ENCODE measurements around the gene AIG1.
"Not testable (repeated sequence)": the region's sequence is repeated elsewhere in the genome, so short reads cannot be mapped to it uniquely, and the experiment has no call there.

The AIG1 gene, protein sequence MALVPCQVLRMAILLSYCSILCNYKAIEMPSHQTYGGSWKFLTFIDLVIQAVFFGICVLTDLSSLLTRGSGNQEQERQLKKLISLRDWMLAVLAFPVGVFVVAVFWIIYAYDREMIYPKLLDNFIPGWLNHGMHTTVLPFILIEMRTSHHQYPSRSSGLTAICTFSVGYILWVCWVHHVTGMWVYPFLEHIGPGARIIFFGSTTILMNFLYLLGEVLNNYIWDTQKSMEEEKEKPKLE

DNA sequence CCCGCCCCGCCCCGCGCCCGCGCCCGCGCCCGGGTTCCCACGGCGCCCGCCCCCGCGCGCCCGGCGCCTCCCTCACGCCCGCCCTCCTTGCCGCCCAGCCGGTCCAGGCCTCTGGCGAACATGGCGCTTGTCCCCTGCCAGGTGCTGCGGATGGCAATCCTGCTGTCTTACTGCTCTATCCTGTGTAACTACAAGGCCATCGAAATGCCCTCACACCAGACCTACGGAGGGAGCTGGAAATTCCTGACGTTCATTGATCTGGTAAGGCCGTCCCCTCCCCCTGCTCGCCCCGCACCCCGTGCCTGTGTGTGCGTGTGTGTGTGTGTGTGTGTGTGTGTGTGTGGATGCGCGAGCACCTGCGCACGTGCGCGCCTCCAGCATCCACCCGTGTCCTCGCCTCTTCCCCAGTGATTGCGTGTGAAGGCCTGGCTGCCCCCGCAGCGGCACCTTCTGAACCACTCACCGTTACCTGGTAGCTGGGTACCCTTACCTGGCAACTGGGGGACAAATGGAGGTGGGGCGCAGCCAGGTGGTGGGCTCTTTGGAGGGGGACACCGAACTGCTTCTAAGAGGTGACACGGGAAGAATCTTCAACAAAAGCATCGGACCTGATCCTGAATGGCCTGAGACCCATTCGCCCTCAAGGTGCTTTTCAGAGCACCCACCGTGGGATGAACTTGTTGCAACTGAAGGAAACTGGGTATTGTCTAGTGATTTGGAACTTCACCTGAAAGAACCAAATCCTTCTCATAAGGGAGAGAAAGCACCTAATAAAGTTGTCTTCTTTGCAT lies at the start of gene AIG1:
TSS of gene AIG1 (plus strand) at position 84 of the 791 bp plus-strand sequence. CDS start at position 121, 37 bp downstream.
- DNase-seq (ENCODE audit: low read depth in 2 of 2), result peak in 1 of 2 donors; percentile 38

DNA sequence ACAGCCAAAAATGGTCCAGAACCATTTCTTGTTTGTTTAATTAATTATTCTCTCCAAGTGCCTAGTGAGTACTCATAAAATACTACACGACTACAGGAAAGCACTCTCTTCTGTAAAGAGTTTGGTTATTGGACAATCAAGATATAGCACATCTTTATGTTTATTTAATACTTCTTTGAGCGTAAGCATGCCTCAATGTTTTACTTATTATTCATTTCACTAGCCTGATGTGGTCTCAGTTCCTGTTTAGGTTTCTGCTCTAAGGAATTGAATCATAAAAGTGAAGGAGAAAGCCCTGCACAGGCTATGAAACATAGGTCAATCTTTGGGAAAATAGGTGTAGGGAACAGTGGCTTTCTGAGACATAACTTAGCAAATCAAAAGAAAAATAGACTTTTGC lies 45.9 kb upstream of the AIG1 start:
- DNase-seq (ENCODE audit: low read depth in 2 of 2), result no peak

DNA sequence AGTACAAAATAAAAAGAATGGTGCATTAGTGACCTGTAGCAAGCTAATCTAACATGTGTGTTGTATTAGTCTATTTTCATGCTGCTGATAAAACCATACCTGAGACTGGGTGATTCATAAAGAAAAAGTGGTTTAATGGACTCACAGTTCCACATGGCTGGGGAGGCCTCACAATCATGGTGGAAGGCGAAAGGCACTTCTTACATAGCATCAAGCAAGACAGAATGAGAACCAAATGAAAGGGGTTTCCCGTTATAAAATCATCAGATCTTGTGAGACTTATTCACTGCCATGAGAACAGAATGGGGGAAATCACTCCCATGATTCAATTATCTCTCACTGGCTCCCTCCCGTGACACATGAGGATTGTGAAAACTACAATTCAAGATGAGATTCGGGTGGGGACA lies 45.4 kb upstream of the AIG1 start:
- DNase-seq (ENCODE audit: low read depth in 2 of 2), result no peak

DNA sequence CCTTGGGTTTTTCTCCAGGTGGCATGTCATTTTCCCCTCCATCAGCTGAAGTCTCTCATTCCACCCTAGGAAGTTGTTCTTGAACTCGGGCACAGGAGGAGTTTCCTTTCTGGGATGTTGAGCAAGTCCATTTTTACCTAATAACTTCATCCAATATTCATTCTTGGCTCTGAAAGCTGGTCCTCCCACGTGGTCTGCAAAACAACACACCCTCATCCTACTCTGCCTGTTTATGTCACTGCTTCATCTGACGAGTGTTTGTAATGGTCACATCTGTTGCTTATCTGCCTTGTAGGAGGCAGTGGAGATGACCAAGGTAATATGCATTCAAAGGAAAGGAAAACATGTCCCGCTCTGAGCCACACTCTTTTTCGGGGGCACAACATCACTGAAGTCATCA lies 41.7 kb upstream of the AIG1 start:
- DNase-seq (ENCODE audit: low read depth in 2 of 2), result no peak

DNA sequence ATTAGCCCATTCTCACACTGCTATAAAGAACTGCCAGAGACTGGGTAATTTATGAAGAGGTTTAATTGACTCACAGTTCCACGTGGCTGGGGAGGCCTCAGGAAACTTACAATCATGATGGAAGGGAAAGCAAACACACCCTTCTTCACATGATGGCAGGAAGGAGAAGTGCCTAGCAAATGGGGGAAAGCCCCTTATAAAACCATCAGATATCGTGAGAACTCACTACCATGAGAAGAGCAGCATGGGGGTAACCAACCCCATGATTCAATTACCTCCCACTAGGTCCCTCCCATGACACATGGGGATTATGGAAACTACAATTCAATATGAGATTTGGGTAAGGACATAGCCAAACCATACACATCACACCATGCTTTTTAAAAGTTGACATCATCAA lies 39.8 kb upstream of the AIG1 start:
- not testable (repeated sequence) for DNase-seq (ENCODE audit: low read depth in 2 of 2)

DNA sequence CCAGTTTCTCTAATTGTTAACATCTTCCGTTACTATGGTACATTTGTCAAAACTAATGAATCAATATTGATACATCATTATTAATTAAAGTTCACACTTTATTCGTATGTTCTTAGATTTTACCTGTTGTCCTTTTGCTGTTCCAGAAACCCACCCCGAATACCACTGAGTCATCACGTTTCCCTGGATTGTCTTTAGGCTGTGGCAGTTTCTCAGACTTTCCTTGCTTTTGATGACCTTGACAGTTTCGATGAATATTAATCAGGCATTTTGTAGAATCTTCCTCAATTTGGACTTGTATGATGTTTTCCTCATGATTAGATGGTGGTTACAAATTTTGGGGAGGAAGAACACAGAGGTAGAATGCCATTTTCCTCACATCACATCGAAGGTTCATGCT lies 39.1 kb upstream of the AIG1 start:
- no peak for DNase-seq (ENCODE audit: low read depth in 2 of 2)

DNA sequence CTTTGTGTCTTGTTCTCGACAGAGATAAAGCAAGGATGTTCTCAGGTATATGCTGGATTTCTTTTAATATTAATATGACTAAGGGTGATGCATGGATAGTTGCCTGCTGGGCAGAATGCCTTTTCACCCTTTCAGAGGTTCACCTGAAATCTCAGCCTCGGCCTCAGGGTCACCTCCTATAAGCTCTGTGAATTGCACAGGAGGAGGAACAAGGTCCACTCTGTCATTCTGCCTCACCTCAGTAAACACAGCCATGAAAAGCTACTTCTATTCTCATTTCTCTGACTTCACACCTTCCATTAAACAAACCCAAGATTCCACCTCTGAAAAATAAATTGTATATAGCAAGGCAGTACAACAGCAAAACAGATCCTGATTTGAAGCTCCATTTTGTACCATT lies 38.1 kb upstream of the AIG1 start:
- no peak for DNase-seq (ENCODE audit: low read depth in 2 of 2)

DNA sequence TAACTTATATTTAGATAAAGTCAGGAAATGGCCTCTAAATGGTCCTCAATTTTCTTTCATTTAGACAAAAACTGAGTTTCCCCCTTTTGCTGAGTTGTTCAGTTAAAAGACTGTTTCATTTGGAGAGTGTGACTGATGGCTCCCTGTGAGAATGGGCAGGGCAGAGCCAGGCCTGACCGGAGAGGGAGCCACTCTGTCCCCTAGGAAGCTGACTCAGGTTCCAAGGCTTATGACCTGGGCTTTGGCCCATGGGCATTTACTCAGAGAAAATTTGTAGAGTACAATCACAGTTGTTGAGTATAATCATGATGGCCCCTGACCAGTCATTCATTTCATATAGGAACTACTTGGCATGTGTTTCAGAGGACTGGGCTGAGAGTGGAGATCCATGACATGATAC lies 37.0 kb upstream of the AIG1 start:
- no peak for DNase-seq (ENCODE audit: low read depth in 2 of 2)

DNA sequence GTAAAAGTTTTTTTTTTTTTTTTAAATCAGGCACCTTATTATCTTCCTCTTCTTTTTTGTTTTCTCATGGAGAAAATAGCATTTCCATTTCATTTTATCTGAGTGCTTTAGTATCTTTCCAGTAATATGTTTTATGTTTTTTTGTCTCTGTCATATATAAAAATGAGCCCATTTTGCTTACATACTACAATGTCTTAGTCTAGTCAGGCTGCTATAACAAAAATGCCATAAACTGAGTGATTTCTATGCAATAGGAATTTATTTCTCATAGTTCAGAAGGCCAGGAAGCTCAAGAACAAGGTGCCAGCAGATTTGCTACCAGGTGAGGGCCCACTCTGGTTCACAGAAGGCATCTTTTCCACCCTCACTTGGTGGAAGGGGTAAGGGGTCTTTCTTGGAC lies 35.7 kb upstream of the AIG1 start:
- no peak for DNase-seq (ENCODE audit: low read depth in 2 of 2)

DNA sequence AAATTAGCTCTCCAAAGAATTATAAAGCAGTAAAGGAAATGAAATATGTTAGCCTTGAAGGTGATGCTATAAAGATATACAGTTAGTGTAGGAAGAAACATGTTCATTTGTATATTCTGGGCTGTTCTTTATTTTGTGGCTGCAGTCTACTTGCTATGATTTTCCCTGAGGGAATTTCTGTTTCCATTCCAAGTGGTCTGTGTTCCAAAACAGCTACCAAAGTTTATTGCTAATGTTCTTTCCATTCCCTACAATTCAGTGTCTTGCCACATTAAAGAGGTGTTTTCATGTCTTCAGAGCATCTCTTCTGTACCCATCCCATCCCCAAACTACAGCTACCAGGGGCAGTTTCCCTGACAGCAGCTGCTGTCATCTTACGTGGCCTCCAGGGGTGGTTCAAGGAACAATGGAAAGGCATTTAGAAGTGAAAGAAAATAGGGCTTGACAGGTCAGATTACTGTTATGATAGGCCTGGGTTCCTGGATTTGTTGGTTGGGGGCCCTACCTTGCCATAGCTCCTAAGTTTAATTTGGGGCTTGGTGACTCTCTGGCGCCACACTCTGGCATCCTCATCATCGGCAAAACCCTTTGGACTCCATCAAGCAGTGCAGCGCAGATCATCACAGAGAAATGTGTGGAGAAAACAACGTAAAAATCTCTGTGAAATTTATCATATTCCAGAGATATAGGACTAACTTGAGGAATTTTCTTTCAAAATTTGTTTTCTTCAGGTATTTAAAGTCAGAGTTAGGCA lies 33.8 kb upstream of the AIG1 start:
- DNase-seq (ENCODE audit: low read depth in 2 of 2), result peak; percentile 19 to 26

DNA sequence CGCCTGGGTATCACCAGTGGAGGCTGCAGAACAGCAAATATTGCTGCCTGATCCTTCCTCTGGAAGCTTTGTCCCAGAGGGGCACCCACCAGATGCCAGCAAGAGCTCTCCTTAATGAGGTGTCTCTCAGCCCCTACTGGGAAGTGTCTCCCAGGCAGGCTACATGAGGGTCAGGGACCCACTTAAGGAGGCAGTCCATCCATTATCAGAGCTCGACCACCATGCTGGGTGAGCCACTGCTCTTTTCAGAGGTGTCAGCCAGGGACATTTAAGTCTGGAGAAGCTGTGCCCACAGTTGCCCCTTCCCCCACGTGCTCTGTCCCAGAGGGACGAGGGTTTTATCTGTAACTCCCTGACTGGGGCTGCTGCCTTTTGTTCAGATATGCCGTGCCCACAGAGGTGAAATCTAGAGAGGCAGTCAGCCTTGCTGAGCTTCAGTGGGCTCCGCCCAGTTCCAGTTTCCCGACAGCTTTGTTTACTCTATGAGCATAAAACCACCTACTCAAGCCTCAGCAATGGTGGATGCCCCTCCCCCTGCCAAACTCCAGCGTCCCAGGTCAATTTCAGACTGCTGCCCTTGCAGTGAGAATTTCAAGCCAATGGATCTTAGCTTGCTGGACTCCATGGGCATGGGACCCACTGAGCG lies 25.9 kb upstream of the AIG1 start:
- DNase-seq (ENCODE audit: low read depth in 2 of 2), result no peak

DNA sequence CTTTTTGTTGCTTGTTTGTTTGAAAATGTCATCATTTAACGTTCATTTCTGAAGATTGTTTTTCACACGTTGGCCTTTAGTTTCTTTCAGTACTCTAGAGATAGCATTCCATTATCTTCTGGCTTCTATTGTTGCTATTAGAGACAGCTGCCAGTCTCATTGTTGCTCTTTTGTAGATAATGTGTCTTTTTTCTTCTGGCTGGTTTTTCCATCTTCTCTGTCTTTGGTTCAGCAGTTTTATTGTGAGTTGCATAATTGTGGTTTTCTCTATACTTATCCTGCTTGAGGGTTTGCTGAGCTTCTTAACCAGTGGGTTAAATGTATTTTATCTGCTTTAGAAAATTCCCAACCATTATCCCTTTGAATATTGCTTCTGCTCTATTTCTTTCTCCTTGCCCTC lies 23.2 kb upstream of the AIG1 start:
- no peak for DNase-seq (ENCODE audit: low read depth in 2 of 2)

DNA sequence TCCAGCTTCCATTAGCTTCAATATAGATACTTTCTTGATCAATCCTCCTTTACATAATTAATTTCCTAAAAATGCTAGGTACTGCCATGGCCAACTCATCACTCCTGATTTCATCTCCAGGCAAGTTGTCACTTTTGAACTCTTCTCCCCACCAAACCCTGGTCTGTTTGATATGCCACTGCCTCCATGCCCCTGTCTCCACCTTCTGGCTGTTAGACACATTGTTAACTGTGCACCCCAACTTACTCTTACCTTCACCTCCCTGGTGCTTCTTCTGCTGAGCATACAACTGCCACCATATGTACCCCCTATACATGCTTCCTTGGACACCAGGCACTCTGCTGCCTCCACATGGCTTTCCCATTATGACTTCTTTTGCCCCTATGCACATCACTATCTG lies 21.9 kb upstream of the AIG1 start:
- no peak for DNase-seq (ENCODE audit: low read depth in 2 of 2)

DNA sequence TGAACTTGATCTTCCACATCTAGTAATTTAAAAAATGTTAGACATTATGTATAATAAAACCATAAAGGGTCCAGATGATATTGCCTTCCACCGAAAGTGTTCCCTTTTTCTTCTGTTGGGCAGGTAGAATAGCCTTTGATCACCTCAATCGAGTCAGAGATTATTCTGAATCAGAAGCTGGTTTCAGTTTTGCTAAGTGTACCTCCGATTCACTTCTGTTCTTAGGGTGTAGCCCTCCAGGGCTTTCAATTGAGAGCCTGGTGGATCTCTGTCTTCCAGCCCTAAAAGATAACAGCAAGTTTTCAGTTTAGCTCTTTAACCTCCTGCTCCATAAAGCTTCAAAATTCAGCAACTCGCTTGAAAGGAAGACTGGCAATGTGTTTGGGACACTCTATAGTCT lies 21.1 kb upstream of the AIG1 start:
- DNase-seq (ENCODE audit: low read depth in 2 of 2), result no peak

DNA sequence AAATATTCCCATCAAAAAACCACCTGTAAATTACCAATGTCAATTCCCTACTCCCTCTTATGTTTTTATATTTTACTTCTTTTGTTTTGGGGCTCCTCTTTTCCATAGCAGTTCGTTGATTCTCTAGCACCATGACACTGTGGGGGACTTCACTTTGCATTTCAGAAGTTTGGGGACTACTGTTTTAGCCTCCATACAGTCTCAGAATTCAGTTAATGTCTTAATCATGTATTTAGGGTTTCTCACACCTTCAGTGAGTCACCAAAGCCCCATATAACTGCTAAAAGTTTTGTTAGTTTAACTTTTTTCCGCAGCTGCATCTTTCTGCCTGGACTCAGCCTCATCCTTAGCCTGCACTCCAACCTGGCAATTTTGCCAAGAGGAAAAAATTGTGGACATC lies 20.7 kb upstream of the AIG1 start:
- no peak for DNase-seq (ENCODE audit: low read depth in 2 of 2)

DNA sequence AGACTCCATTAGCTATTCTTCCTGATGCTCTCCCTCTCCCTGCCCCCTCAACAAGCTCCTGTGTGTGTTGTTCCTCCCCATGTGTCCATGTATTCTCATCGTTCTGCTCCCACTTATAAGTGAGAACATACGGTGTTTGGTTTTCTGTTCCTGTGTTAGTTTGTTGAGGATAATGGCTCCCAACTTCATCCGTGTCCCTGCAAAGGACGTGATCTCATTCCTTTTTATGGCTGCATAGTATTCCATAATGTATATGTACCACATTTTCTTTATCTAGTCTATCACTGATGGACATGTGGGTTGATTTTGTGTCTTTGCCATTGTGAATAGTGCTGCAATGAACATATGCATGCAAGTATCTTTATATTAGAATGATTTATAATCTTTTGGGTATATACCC lies 16.3 kb upstream of the AIG1 start:
- not testable (repeated sequence) for DNase-seq (ENCODE audit: low read depth in 2 of 2)

DNA sequence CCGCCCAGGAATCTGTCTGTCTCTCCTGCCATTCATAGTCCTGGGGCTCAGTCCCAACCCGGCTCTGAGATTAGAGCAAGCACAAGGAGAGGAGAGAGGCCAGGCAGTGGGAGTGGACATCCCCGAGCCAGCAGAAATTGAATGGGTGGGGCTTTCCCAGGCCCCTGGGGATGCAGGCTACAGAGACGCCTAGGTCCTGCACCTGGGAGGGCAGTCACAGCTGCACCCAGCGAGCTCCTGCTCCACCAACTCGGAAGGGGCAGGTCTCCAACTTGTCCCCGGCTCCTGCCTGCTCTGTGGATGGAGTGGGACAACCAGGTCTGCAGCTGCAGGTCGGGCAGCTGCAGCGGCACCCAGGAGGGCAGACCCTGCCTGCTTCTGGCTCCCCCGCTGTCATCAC lies 11.1 kb upstream of the AIG1 start:
- no peak for DNase-seq (ENCODE audit: low read depth in 2 of 2)

DNA sequence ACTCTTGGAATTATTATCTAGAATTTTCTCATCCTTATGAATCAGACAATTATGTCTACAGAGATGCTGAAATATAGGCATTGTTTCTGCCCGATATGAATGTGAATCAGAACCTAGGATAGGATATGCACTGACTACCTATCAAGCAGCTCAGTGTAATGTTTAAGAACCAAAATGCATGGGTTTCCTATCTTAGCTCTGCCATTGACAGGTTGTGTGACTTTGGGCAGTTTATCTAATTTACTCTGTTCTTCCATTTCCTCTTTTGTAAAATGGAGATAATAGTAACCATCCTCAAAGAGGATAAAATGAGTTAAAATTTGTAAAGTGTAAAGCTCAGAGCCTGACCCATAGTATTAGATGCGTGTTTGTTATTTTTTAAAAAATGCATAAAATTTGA lies 10.2 kb upstream of the AIG1 start:
- no peak for DNase-seq (ENCODE audit: low read depth in 2 of 2)

DNA sequence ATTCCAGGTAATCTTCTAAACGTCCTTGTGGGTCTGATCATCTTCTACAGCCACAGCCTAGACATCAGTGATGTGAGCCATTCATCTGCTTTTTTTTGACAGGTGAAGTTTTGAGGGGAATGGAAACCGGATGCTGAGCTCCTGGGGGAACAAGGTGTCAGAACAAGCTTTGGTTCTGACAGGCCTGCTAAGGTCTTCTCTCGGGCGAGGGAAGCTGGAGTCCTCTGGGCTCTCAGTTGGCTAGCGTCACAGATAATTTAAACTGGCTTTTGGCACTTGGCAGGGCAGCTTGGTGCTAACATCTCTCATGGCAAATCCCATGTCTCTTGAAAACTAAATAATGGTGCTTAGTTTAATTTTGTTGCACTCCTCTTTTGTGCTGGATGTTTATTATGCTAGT lies 8.4 kb upstream of the AIG1 start:
- no peak for DNase-seq (ENCODE audit: low read depth in 2 of 2)

DNA sequence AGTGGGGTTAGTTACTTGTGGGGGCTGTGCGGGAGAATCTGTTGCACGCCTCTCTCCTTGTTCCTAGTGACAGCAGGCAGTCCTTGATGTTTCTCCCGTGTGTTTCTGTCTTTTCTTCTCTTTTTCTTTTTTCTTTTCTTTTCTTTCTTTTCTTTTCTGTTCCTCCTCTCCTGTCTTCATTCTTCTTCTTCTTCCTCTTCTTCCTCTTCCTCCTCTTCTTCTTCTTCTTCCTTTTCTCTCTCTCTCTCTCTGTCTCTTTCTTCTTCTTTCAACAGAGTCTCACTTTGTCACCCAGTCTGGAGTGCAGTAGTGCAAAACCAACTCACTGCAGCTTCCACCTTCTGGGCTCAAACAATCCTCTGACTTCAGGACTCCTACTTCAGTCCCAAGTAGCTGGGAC lies 6.8 kb upstream of the AIG1 start:
- no peak for DNase-seq (ENCODE audit: low read depth in 2 of 2)

DNA sequence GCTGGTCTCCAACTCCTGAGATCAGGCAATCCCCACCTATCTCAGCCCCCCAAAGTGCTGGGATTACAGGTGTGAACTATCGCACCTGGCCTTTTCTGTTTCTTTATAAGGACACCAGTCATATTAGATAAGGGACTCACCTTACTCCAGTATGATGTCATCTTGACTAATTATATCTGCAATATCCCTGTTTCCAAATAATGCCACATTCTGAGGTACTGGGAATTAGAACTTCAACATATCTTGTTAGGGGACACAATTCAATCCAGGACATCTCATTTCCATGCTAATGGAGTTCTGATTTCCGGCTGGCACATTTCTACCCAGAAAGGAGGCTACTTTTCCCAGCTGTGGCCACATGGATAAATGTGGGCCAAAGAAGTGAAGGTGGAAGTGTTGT lies 6.4 kb upstream of the AIG1 start:
- DNase-seq (ENCODE audit: low read depth in 2 of 2), result no peak

DNA sequence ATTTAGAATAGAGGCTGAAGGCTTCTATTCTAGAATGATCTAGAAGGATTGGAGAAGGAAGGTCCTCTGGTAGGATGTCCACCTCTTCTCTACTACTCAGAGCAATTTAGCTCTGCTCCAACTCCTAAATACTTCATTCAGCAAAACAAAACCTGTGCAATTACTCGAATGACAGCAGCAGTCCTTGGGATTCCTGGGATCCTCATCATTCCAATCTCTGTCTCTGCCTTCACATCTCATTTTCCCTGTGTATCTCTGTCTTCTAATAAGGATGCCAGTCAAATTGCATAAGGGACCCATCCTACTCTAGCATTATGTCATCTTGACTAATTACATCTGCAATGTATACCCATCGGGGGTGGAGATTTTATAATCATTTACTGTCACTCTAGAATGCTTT lies 5.5 kb upstream of the AIG1 start:
- no peak for DNase-seq (ENCODE audit: low read depth in 2 of 2)

All from stimulated activated CD8-positive, alpha-beta memory T cell treated with anti-CD3 and anti-CD28 coated beads, Interleukin-7, amount 100 ng/mL, for 1 hour (primary cell).